BLaER1 treated with 17β-estradiol and CSF1 and Interleukin-3, amounts not matched to agents 10 nM and 100 nM (cell line): Measurements from ENCODE around the gene SCART1.
A peak's percentile ranks its signal among the peaks of the same experiment; 100 is the strongest.
"Not testable (repeated sequence)": the region's sequence is repeated elsewhere in the genome, so short reads cannot be mapped to it uniquely, and the experiment has no call there.

Source experiments
- H3K27ac ChIP-seq, 11 experiments: shearing (Covaris generic); formaldehyde crosslinking; 2 replicates each; pipeline ENCODE4 v1.8.1; 2022
- H3K27me3 ChIP-seq, 11 experiments: shearing (Covaris generic); formaldehyde crosslinking; 2 replicates each; pipeline ENCODE4 v1.8.1; 2022
- H3K36me3 ChIP-seq, 11 experiments: shearing (Covaris generic); formaldehyde crosslinking; 2 replicates each; pipeline ENCODE4 v1.8.1; 2022
- H3K4me1 ChIP-seq, 10 experiments: shearing (Covaris generic); formaldehyde crosslinking; 2 replicates each; pipeline ENCODE4 v1.8.1; 2022
- H3K4me2 ChIP-seq, 11 experiments: shearing (Covaris generic); formaldehyde crosslinking; 2 replicates each; pipeline ENCODE4 v1.8.1; 2022
- H3K4me3 ChIP-seq, 10 experiments: shearing (Covaris generic); formaldehyde crosslinking; 2 replicates each; pipeline ENCODE4 v1.8.1; 2022
- H3K9ac ChIP-seq, 11 experiments: shearing (Covaris generic); formaldehyde crosslinking; 2 replicates each; pipeline ENCODE4 v1.8.1; 2022
- H3K9me3 ChIP-seq, 11 experiments: shearing (Covaris generic); formaldehyde crosslinking; replicated peaks in 1 of 11; 2 replicates each; pipeline ENCODE4 v1.8.1; 2022
- H4K20me1 ChIP-seq, 11 experiments: shearing (Covaris generic); formaldehyde crosslinking; 2 replicates each; pipeline ENCODE4 v1.8.1; 2022
- Cebpa-rat ChIP-seq, 11 experiments: shearing (Covaris generic); IDR thresholded peaks; 2 replicates each; pipeline ENCODE4 v1.8.1; 2022

Gene SCART1

DNA sequence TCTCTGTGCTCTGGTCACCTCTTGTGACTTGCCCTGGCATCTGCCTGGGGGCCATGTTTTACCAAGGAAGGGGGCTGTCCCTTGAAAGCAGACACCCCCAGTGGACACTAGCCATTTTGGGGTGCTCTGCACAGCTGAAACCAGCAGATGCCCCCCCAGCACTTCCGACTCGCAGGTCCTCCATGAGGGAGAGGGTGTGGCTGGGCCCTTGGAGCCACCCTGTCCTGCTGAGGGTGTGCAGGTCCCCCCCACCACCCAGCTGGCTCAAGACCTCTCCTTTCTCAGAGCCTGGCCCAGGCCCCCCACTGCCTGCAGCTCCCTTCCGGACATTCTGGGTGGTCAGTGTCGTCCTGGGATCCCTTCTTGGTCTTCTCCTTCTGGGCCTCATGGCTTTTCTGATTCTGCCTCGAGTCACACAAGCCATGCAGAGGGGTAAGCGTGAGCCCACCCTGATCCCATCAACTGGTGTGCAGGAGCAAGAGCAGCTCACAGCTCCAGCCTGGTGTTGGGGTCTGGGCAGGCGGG is 12.3 kb downstream of the SCART1 start:
- H3K27ac ChIP-seq, result no peak overlapping the region
- H3K36me3 ChIP-seq, result no peaks in the 10 kb centered on the region; a peak in 1 of 22 replicates
- H3K9me3 ChIP-seq, result peaks cover 0 to 6% (median 0%) of the 10 kb centered on the region in 11 experiments; a peak in 4 of 22 replicates
- H3K27me3 ChIP-seq, result no peaks in the 10 kb centered on the region
- H3K4me2 ChIP-seq, result no peak overlapping the region
- H3K4me1 ChIP-seq, result no peaks in the 10 kb centered on the region
- no peaks in the 10 kb centered on the region for H4K20me1 ChIP-seq
- H3K9ac ChIP-seq, result no peak overlapping the region
- TF ChIP-seq Cebpa-rat (IDR thresholded peaks at IDR 0.05), result no peak
- no peak overlapping the region for H3K4me3 ChIP-seq

DNA sequence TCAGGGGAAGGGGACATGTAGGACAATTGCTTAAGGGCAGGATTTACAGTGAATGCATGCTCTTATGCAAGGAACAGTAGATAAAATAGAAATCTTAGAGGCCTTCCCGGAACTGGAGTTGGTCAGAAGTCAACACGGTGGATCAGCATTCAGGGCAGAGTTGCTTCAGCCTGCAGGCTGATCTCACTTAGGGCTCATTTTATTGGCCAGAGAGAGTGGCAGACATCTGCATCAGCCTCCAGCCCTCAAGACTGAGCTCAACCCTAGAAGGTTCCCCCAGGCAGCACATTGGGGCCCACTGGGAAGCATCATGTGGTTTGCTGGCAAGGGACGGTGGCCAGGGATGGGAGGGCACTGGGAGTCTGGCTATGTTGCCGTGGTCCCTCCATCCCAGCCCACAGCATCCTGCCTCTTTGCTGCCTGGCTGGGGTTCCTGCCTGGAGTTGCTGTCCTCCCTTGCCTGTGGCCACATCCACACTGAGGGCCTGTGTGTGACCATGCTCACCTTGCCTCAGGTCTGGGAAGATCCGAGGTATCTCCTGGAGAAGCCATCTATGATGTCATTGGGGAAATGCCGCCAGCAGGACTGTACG is 13.0 kb downstream of the SCART1 start:
- Histone ChIP-seq H3K4me3 (no peak overlapping the region), H3K27ac (no peak overlapping the region), H3K4me2 (no peak overlapping the region), H3K4me1 (no peaks in the 10 kb centered on the region), H4K20me1 (no peaks in the 10 kb centered on the region), H3K9me3 (peaks cover 0 to 6% (median 0%) of the 10 kb centered on the region in 11 experiments; a peak in 4 of 22 replicates), H3K27me3 (no peaks in the 10 kb centered on the region), H3K36me3 (no peaks in the 10 kb centered on the region; a peak in 1 of 22 replicates), H3K9ac (no peak overlapping the region)
- TF ChIP-seq Cebpa-rat (IDR thresholded peaks at IDR 0.05), result no peak

DNA sequence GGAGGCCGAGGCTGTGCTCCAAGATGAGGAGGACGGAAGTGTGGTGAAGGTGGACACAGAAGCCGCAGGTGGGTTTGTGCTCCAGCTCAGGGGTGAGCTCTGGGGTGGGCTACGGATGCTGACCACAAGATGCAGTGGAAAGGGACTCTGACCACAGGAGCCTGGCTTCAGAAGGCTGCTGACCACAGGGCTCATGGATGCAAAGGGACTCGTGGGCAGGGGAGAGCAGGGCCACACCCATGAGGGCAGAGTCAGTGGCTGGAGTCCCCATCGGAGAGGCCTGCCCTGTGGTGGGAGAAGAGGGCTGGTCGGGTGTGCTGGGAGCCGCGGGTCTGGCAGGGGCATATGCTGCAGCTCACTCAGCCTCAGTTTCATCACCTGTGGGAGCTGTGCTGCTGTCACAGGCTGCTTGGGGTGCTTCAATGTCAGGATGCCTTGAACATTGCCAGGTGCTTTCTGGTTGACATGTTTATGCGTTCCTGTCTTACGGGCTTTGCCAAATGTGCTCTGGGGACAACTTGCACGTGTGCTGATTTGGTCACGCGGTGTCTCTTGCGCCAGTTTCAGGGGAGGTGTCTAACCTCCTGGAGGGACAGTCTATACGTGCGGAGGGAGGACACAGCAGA is 13.7 kb downstream of the SCART1 start:
- H3K27ac ChIP-seq, result no peak overlapping the region

DNA sequence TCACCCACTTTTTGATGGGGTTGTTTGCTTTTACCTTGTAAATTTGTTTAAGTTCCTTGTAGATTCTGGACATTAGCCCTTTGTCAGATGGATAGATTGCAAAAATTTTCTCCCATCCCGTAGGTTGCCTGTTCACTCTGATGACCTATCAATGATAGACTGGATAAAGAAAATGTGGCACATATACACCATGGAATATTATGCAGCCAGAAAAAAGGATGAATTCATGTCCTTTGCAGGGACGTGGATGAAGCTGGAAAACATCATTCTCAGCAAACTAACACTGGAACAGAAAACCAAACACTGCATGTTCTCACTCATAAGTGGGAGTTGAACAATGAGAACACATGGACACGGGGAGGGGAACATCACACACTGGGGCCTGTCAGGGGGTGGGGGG is 15.5 kb downstream of the SCART1 start:
- H3K4me1 ChIP-seq, result peaks cover 0 to 18% (median 7%) of the 10 kb centered on the region in 10 experiments; a peak in 12 of 20 replicates
- H3K36me3 ChIP-seq, H3K27me3 ChIP-seq, H3K4me3 ChIP-seq, H4K20me1 ChIP-seq, H3K9ac ChIP-seq, H3K4me2 ChIP-seq, H3K9me3 ChIP-seq, H3K27ac ChIP-seq: not testable (repeated sequence)

More for the DNA sequence above, 13.7 kb downstream of the SCART1 start:
- Histone ChIP-seq H3K4me2 (no peak overlapping the region), H3K36me3 (no peaks in the 10 kb centered on the region; a peak in 1 of 22 replicates), H3K4me3 (no peak overlapping the region), H3K9ac (no peak overlapping the region), H3K9me3 (peaks cover 0 to 6% (median 0%) of the 10 kb centered on the region in 11 experiments; a peak in 4 of 22 replicates), H3K4me1 (peaks cover 0 to 4% (median under 1%) of the 10 kb centered on the region in 10 experiments; a peak in 7 of 20 replicates), H4K20me1 (no peaks in the 10 kb centered on the region), H3K27me3 (no peaks in the 10 kb centered on the region)
- TF ChIP-seq Cebpa-rat (IDR thresholded peaks at IDR 0.05), result no peak

DNA sequence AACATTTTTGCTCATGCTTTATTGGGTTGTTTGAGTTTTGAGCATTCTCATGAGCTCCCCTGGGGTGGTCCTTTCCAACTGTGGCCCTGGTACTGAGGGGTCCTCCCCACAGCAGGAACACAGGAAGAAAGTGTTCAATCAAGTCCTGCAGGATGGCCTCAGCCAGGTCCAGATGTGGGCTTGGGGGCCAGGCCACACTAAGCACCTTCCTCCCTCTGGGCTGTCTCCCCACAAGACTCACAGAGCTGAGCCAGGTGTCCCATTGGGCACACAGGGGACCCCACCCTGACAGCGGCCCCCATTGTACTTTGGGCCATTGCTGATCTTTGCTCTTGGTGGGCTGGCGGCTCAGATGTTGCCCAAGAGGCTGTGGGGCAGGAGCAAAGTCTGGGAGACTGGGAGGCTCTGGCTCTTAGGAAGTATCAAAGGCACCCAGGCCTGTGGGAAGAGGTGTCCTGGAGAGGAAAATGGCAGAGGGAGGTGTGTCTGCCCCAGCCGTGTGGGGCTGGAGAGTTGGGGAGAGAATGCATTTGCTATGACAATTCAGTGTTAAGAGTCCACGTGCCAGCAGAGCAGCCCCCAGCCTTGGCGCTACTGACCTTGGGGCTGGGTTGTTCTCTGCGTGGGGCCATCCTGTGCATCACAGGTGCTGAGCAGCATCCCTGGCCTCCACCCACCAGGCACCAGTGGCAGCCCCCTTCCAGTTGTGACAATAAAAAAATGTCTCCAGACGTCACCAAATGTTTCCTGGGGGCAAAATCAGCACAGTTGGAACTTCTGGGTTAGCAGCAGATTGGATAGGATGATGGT is 17.8 kb downstream of the SCART1 start:
- Histone ChIP-seq H3K36me3 (no peaks in the 10 kb centered on the region; a peak in 1 of 22 replicates), H3K9ac (no peak overlapping the region), H3K4me2 (no peak overlapping the region), H3K4me3 (no peak overlapping the region), H3K27me3 (peaks cover 0 to 4% (median 0%) of the 10 kb centered on the region in 11 experiments; a peak in 4 of 22 replicates), H3K9me3 (peaks cover 0 to 6% (median 0%) of the 10 kb centered on the region in 11 experiments; a peak in 1 of 22 replicates), H3K4me1 (peaks cover 0 to 20% (median 8%) of the 10 kb centered on the region in 10 experiments; a peak in 12 of 20 replicates), H4K20me1 (no peaks in the 10 kb centered on the region), H3K27ac (no peak overlapping the region)
- TF ChIP-seq Cebpa-rat (IDR thresholded peaks at IDR 0.05), result no peak

DNA sequence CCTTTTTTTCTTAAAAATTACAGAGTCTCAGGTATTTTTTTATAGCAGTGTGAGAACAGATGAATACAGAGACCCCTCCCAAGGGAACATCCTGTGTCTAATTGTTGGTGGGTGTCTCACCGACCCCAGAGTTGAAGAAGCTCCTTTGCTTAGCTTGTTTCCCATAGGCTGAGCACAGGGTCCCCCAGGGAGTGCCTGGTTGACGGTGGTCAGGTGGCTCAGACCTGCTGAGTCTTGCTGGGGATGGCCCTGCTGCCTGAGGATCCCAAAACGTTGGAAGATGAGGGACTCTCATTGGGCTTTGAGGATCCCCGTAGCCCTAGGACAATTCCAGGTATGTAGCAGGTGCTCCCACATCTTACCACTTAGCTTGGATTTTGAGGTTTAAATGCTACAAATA is 19.5 kb downstream of the SCART1 start:
- H3K4me3 ChIP-seq, result no peak overlapping the region
- H3K27ac ChIP-seq, result no peak overlapping the region
- peaks cover 0 to 8% (median 0%) of the 10 kb centered on the region in 11 experiments; a peak in 5 of 22 replicates for H3K27me3 ChIP-seq
- peak overlapping the region in 6 of 11 experiments; percentile 14 to 60 (median 48); a peak in 9 of 22 replicates for H3K4me2 ChIP-seq
- H3K36me3 ChIP-seq, result no peaks in the 10 kb centered on the region
- H4K20me1 ChIP-seq, result no peaks in the 10 kb centered on the region
- no peak overlapping the region for H3K9ac ChIP-seq
- peaks cover 0 to 6% (median 0%) of the 10 kb centered on the region in 11 experiments; a peak in 1 of 22 replicates for H3K9me3 ChIP-seq
- no peak for TF ChIP-seq Cebpa-rat (IDR thresholded peaks at IDR 0.05)
- H3K4me1 ChIP-seq, result peaks cover 0 to 20% (median 8%) of the 10 kb centered on the region in 10 experiments; a peak in 12 of 20 replicates

DNA sequence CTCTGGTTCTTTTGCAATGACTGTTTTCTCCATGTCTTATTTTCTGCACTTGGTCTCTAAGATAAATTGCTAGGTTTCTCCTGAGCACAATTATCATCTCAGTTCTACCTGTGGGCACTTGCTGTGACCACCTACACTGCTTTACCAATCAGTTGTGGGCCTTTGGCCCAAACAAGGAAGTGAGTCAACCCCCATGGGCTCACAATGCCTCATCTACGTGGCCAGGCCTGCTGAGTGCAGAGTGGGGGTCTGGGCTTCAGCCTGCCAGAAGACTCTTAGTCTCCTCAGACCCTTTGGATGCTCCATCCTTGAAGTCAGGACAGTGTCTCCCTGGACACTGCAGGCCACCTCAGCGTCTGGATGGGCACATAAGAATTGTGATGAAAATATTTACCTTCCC is 20.3 kb downstream of the SCART1 start:
- no peak overlapping the region for H3K4me2 ChIP-seq
- H3K9ac ChIP-seq, result no peak overlapping the region
- peaks cover 0 to 6% (median 0%) of the 10 kb centered on the region in 11 experiments; a peak in 1 of 22 replicates for H3K9me3 ChIP-seq
- no peak overlapping the region for H3K4me3 ChIP-seq
- peaks cover 0 to 8% (median 0%) of the 10 kb centered on the region in 11 experiments; a peak in 5 of 22 replicates for H3K27me3 ChIP-seq
- H3K27ac ChIP-seq, result no peak overlapping the region
- no peak for TF ChIP-seq Cebpa-rat (IDR thresholded peaks at IDR 0.05)
- H3K36me3 ChIP-seq, result no peaks in the 10 kb centered on the region
- H4K20me1 ChIP-seq, result no peaks in the 10 kb centered on the region
- H3K4me1 ChIP-seq, result peaks cover 0 to 20% (median 8%) of the 10 kb centered on the region in 10 experiments; a peak in 12 of 20 replicates

DNA sequence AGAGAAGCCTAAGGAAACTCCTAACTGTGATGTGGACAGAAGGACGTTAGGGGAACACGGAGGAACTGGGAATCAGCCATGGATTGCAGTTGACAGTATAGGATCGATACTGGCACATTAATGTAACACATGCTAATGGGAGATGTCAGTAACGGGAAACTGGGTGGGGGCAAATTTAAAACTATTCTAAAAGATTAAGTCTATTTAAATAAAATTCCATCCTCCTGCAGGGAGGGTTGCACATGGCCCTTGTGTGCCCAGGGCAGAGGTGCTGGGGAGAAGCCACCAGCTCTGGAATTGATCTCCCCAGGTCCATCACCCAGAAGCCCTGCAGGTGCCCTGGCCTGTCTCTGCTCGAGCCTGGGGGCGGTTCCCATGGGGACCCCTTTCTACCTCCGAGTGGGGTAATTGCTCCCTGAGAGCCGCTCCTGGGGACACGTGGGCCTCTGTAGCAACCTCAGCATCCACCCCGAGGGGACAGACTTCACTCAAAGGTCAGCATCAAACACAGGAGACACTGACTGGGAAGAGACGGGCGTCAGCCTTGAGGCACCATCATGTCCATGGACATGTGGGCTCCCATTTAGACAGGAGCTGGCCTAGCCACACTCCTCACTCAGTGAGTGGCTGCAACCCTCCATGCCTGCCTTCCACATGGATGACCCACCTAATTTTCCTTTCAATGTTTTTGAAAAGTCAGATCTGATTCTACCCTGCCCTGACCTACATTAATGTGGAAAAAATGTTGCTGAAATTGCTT is 21.1 kb downstream of the SCART1 start:
- Histone ChIP-seq H4K20me1 (no peaks in the 10 kb centered on the region), H3K27ac (no peak overlapping the region), H3K27me3 (peaks cover 0 to 8% (median 0%) of the 10 kb centered on the region in 11 experiments; a peak in 5 of 22 replicates), H3K4me3 (no peak overlapping the region), H3K4me1 (peaks cover 0 to 20% (median 8%) of the 10 kb centered on the region in 10 experiments; a peak in 12 of 20 replicates), H3K36me3 (no peaks in the 10 kb centered on the region), H3K9me3 (no peaks in the 10 kb centered on the region), H3K9ac (no peak overlapping the region), H3K4me2 (no peak overlapping the region)
- TF ChIP-seq Cebpa-rat (IDR thresholded peaks at IDR 0.05), result no peak
